A549 (cell line): ENCODE measurements around the gene PFKFB3. TPM values are rescaled to one million over a fixed set of nuclear protein-coding genes. Genes with fewer than 3 reads are reported as not detected.

ENCODE experiments used
- ATAC-seq, 2 experiments: fragments of 200-7000 bp in 1 of 2; fragments of >200 bp in 1 of 2; cut with Nextera tagmentation in 1 of 2; cut with Tn5 transposase in 1 of 2; 3 replicates each; pipeline versions ENCODE4 v1.8.0 to v1.9.1; 2018 to 2020; ENCODE audit warnings: mild to moderate bottlenecking in 1 of 2, moderate library complexity in 1 of 2
- CTCF ChIA-PET: fragments of 300-600 bp; sonication (Branson Sonifier 250); formaldehyde crosslinking; extraction: SDS; loops from one replicate; lab custom pipeline; 2021; ENCODE audit warnings: antibody characterized with exemption, inconsistent platforms; lab: Yijun Ruan, JAX
- POLR2A ChIA-PET: fragments of 350-600 bp; formaldehyde crosslinking; extraction: SDS; loops from one replicate; lab custom pipeline; 2021; ENCODE audit warnings: antibody characterized with exemption, inconsistent platforms; lab: Yijun Ruan, JAX
- DNase-seq, 2 experiments: peaks; one replicate each; pipeline versions ENCODE4 v3.0.0 to v3.0.0-alpha.2; 2011 to 2016; ENCODE audit warnings: low read depth in 1 of 2, low spot score in 1 of 2
- FAIRE-seq: peaks from 2 replicates; lab custom pipeline; 2011; peaks lifted over from hg19 to GRCh38; lab: Jason Lieb, UNC
- H3K27ac ChIP-seq, 2 experiments: fragments of >200 bp; sonication (Bioruptor Twin); formaldehyde crosslinking; 3 replicates each; pipeline ENCODE4 v1.5.1; 2016 to 2017
- H3K4me1 ChIP-seq: fragments of >200 bp; sonication (Bioruptor Twin); formaldehyde crosslinking; 3 replicates; pipeline ENCODE4 v1.6.1; 2016
- H3K4me2 ChIP-seq: fragments of >200 bp; sonication (Bioruptor Twin); formaldehyde crosslinking; 3 replicates; pipeline ENCODE4 v1.6.1; 2016
- H3K4me3 ChIP-seq: fragments of >200 bp; sonication (Bioruptor Twin); formaldehyde crosslinking; 3 replicates; pipeline ENCODE4 v1.5.1; 2016
- H3K9me3 ChIP-seq: fragments of >200 bp; sonication (Bioruptor Twin); formaldehyde crosslinking; 3 replicates; pipeline ENCODE4 v1.6.1; 2016
- CBX8 ChIP-seq: fragments of 200-600 bp; sonication (generic); IDR thresholded peaks from 2 replicates; pipeline ENCODE4 v1.6.1; 2016
- CEBPB ChIP-seq, 2 experiments: fragments of >200 bp in 1 of 2; sonication (Bioruptor Twin) in 1 of 2; formaldehyde crosslinking in 1 of 2; IDR thresholded peaks; 2 replicates each; pipeline ENCODE4 v1.6.1; 2012 to 2016
- EHF ChIP-seq: fragments of 250-450 bp; sonication (Bioruptor Pico); IDR thresholded peaks from 2 replicates; pipeline ENCODE4 v1.5.0; 2020; ENCODE audit warnings: mild to moderate bottlenecking
- ESRRA ChIP-seq: fragments of 150-350 bp; IDR thresholded peaks from 2 replicates; pipeline ENCODE4 v1.6.1; 2014; ENCODE audit warnings: mild to moderate bottlenecking, low read length, borderline replicate concordance
- FOSL2 ChIP-seq, 2 experiments: fragments of 450-650 bp in 1 of 2; fragments of >200 bp in 1 of 2; sonication (Bioruptor Twin) in 1 of 2; formaldehyde crosslinking; IDR thresholded peaks; 2 replicates each; pipeline versions ENCODE4 v1.5.0 to v1.6.1; 2016 to 2020; ENCODE audit warnings: mild to moderate bottlenecking in 1 of 2, moderate library complexity in 1 of 2
- HMGXB4 ChIP-seq: fragments of 250-450 bp; sonication (Bioruptor Pico); IDR thresholded peaks from 2 replicates; pipeline ENCODE4 v1.5.0; 2021; ENCODE audit warnings: mild to moderate bottlenecking, moderate library complexity, borderline replicate concordance
- HOXA7 ChIP-seq: fragments of 250-450 bp; sonication (Bioruptor Pico); IDR thresholded peaks from 2 replicates; pipeline ENCODE4 v1.5.0; 2020; ENCODE audit warnings: mild to moderate bottlenecking, moderate library complexity
- JUN ChIP-seq, 2 experiments: fragments of >200 bp; sonication (Bioruptor Twin); formaldehyde crosslinking; IDR thresholded peaks; 2 replicates in 1 of 2; 3 replicates in 1 of 2; pipeline ENCODE4 v1.6.1; 2016 to 2017
- MYC ChIP-seq: IDR thresholded peaks from 2 replicates; pipeline ENCODE4 v1.6.1; 2012; ENCODE audit warnings: mild to moderate bottlenecking, inconsistent platforms, low read length, improper control_type of control experiment, borderline replicate concordance
- PHF8 ChIP-seq: fragments of 200-600 bp; sonication (generic); IDR thresholded peaks from 2 replicates; pipeline ENCODE4 v1.6.1; 2016; ENCODE audit warnings: low read depth, mild to moderate bottlenecking, antibody characterized with exemption, moderate library complexity, borderline replicate concordance
- POLR2A ChIP-seq: IDR thresholded peaks from 2 replicates; pipeline ENCODE4 v1.6.1; 2012; ENCODE audit warnings: mild to moderate bottlenecking, low read length
- RAD21 ChIP-seq, 2 experiments: fragments of >200 bp in 1 of 2; sonication (Bioruptor Twin) in 1 of 2; formaldehyde crosslinking in 1 of 2; IDR thresholded peaks in 1 of 2; conservative IDR thresholded peaks in 1 of 2; 2 replicates in 1 of 2; 3 replicates in 1 of 2; pipeline ENCODE4 v1.6.1; 2012 to 2018; ENCODE audit warnings: inconsistent platforms in 1 of 2
- REST ChIP-seq: fragments of 200-600 bp; sonication (generic); IDR thresholded peaks from 2 replicates; pipeline ENCODE4 v1.6.1; 2016; ENCODE audit warnings: antibody characterized with exemption, mild to moderate bottlenecking, moderate library complexity
- SREBF2 ChIP-seq: fragments of 450-650 bp; IDR thresholded peaks from 2 replicates; pipeline ENCODE4 v1.6.1; 2014; ENCODE audit warnings: mild to moderate bottlenecking, moderate library complexity
- ZFP36 ChIP-seq: fragments of 450-650 bp; IDR thresholded peaks from 2 replicates; pipeline ENCODE4 v1.6.1; 2014; ENCODE audit warnings: borderline replicate concordance; ENCODE audit not compliant: partially characterized antibody
- WGBS: methylation state at CpG from one replicate; pipeline ENCODE4 v1.1.6; 2017; ENCODE audit errors: missing lambda C conversion rate; 5-methylcytosine and 5-hydroxymethylcytosine counted together
- polyA plus RNA-seq, 4 experiments: library from polyadenylated mRNA; depleted of rRNA in 3 of 4; stranded (reverse); fragments of >200 nt; fragmentation: RNase III in 1 of 4; extraction: RNeasy Plus Mini Kit Qiagen cat#74134 plus additional on column Dnase treatment in 1 of 4; gene quantifications; 2 replicates in 3 of 4; 3 replicates in 1 of 4; pipeline ENCODE4 v1.2.3, GENCODE V29; 2011 to 2017
- TF ChIP-seq, protein P1 (sequence below): IDR thresholded peaks from 2 replicates; pipeline ENCODE4 v1.6.1; 2012
- TF ChIP-seq, protein P2 (sequence below): fragments of >200 bp; sonication (Bioruptor Twin); formaldehyde crosslinking; IDR thresholded peaks from 3 replicates; pipeline ENCODE4 v1.6.1; 2016

PFKFB3 gene
- polyA plus RNA-seq, 2 of the 4 experiments (the other 2 are of a cell fraction), result 139 to 232 TPM

- ATAC-seq (no peak), FAIRE-seq (no peak), DNase-seq (no peak)
- no peak overlapping the region for H3K27ac ChIP-seq
- no peaks in the 10 kb centered on the region for H3K4me1 ChIP-seq
- no peak overlapping the region for H3K4me2 ChIP-seq
- H3K9me3 ChIP-seq, result no peaks in the 10 kb centered on the region
- TF ChIP-seq MYC, result no peak
- TF ChIP-seq HMGXB4, result no peak
- no peak for TF ChIP-seq EHF (CRISPR knock-in tag)
- 94% methylated on average over 16 of the region's 16 CpGs for WGBS
- ChIA-PET CTCF (interaction anchor here (1.1 kb wide), 1 partner anchor 8 kb away, joined by 3 read pairs; no protein-coding TSS in a partner anchor), POLR2A (no interaction called here)
- H3K4me3 ChIP-seq, result no peak overlapping the region
Observed at GRCh38 chr10:6175329-6176055, 27.2 kb upstream of the PFKFB3 start.

- CTCF ChIA-PET, result interaction anchor here (1.1 kb wide), 1 partner anchor 10 kb away, joined by 3 read pairs; no protein-coding TSS in a partner anchor
- ATAC-seq, result no peak; a peak in 2 of 6 replicates
- no peak overlapping the region for H3K4me3 ChIP-seq
- no peak overlapping the region for H3K4me2 ChIP-seq
- no peak overlapping the region for H3K27ac ChIP-seq
- 90% methylated on average over 8 of the region's 8 CpGs for WGBS
- no peaks in the 10 kb centered on the region for H3K9me3 ChIP-seq
- no peaks in the 10 kb centered on the region for H3K4me1 ChIP-seq
- POLR2A ChIA-PET, result interaction anchor here (1.2 kb wide), 1 partner anchor 32 kb away, joined by 5 read pairs; no protein-coding TSS in a partner anchor
- TF ChIP-seq, protein P1, sequence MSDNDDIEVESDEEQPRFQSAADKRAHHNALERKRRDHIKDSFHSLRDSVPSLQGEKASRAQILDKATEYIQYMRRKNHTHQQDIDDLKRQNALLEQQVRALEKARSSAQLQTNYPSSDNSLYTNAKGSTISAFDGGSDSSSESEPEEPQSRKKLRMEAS, result no peak
- no peak for TF ChIP-seq CEBPB (IDR thresholded peaks at IDR 0.05)
- TF ChIP-seq FOSL2 (IDR thresholded peaks at IDR 0.05), result no peak
- TF ChIP-seq FOSL2 (CRISPR knock-in tag; IDR thresholded peaks at IDR 0.05), result no peak
- no peak for TF ChIP-seq ZFP36
- TF ChIP-seq HOXA7 (CRISPR knock-in tag), result no peak
- TF ChIP-seq, protein P2, sequence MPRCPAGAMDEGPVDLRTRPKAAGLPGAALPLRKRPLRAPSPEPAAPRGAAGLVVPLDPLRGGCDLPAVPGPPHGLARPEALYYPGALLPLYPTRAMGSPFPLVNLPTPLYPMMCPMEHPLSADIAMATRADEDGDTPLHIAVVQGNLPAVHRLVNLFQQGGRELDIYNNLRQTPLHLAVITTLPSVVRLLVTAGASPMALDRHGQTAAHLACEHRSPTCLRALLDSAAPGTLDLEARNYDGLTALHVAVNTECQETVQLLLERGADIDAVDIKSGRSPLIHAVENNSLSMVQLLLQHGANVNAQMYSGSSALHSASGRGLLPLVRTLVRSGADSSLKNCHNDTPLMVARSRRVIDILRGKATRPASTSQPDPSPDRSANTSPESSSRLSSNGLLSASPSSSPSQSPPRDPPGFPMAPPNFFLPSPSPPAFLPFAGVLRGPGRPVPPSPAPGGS, result no peak
- TF ChIP-seq REST, result no peak
- no peak for TF ChIP-seq POLR2A
- no peak for TF ChIP-seq JUN (IDR thresholded peaks at IDR 0.05)
- TF ChIP-seq RAD21 (conservative IDR thresholded peaks at IDR 0.05 in 1 of 2, IDR thresholded peaks at IDR 0.05 in 1 of 2), result no peak
- no peak for TF ChIP-seq SREBF2
- no peak for TF ChIP-seq PHF8
- no peak for TF ChIP-seq ESRRA
- no peak for TF ChIP-seq CBX8
- FAIRE-seq, result no peak
- DNase-seq, result no peak
Observed at GRCh38 chr10:6176691-6177231, 26.0 kb upstream of the PFKFB3 start.
